Cerebellar nuclear complex (tissue), 1 donor: Measurements from ENCODE around the gene RASL11A.
A peak's percentile ranks its signal among the peaks of the same experiment; 100 is the strongest.
"Not testable (repeated sequence)": the region's sequence is repeated elsewhere in the genome, so short reads cannot be mapped to it uniquely, and the experiment has no call there.

Experiments
- DNase-seq, 2 experiments: peaks; one replicate each; lab custom pipeline; 2025; lab: John Stamatoyannopoulos, UW

Gene RASL11A

GRCh38 chr13:27269114-27269665 lies 1.4 kb upstream of the RASL11A start:
- DNase-seq: no peak

- no peak for DNase-seq
Measured at GRCh38 chr13:27271570-27272096, 1.0 kb downstream of the RASL11A start.

DNA sequence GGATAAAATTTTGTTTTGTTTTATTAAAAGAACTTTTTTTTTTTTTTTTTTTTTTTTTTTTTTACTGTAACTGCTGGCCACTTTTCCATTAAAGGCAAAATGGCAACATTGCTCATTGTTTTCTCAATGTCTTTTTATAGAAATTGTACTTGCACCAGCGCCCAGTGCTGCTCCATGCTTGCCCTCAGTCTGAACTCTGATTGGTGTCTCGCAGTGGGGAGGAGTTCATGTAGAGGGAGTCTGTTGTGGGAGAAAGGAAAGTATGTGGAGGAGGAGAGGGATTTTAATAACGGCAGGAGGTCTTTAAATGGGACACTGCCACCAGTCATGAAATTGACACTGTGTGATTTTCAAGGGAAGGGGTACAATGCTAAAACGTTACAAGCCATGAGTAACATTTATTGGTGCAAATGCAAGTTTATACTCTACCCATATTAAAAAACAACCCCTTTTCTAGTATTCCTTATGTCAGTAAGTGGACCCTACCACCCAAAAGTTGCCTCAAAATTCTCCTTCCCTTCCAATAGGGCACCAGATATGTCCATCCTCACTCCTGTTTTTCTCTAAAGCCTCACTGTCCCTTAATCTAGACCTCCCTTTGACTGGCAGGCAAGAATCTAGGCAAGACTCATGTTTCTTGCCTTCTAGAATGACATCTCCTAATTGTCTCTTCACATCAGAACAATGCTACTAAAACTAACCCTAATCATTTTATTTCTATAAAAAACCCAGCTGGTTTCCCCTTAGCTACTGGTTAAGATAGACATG lies 3.2 kb downstream of the RASL11A start:
- no peak for DNase-seq

- no peak for DNase-seq
Measured at GRCh38 chr13:27274631-27275030, 4.0 kb downstream of the RASL11A start.

GRCh38 chr13:27276188-27276587 lies 5.6 kb downstream of the RASL11A start:
- DNase-seq: no peak

GRCh38 chr13:27279506-27279905 lies 8.9 kb downstream of the RASL11A start:
- DNase-seq: peak in 1 of 2 experiments; percentile 28

- no peak for DNase-seq
Measured at GRCh38 chr13:27280009-27280656, 9.5 kb downstream of the RASL11A start.

GRCh38 chr13:27280841-27281240 lies 10.2 kb downstream of the RASL11A start:
- DNase-seq: no peak

DNA sequence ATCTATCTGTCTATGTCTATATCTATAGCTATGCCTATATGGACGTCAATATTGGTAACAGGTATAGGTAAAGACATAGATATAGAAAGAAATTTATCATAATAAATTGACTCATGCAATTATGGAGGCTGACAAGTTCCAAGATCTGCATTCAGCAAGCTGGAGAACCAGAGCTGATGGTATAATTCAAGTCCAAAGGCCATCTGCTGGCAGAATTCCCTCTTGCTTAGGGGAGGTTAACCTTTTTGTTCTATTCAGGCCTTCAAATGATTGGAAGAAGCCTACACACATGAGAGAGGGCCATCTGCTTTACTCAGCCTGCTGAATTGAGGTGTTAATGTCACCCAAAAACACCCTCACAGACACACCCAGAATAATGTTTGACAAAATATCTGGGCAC lies 10.8 kb downstream of the RASL11A start:
- no peak for DNase-seq

GRCh38 chr13:27283906-27284493 lies 13.4 kb downstream of the RASL11A start:
- no peak for DNase-seq

- DNase-seq: no peak
Measured at GRCh38 chr13:27288392-27288791, 17.8 kb downstream of the RASL11A start.

- DNase-seq: no peak
Measured at GRCh38 chr13:27289011-27289665, 18.5 kb downstream of the RASL11A start.

- DNase-seq: no peak
Measured at GRCh38 chr13:27290715-27291114, 20.1 kb downstream of the RASL11A start.

DNA sequence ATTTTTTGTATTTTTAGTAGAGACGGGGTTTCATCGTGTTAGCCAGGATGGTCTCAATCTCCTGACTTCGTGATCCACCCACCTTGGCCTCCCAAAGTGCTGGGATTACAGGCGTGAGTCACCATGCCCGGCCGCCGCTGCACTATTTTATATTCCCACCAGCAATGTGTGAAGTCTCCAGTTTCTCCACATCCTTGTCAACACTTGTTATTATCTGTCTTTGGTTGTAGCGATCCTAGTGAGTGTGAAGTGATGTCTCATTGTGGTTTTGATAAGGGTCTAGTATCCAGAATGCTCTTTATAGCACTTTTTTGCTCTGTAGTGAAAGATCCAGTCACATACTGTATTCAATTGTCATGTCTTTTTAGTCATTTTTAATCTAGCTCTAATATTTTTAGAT lies 21.3 kb downstream of the RASL11A start:
- DNase-seq: not testable (repeated sequence)

- no peak for DNase-seq
Measured at GRCh38 chr13:27293076-27293691, 22.6 kb downstream of the RASL11A start.

DNA sequence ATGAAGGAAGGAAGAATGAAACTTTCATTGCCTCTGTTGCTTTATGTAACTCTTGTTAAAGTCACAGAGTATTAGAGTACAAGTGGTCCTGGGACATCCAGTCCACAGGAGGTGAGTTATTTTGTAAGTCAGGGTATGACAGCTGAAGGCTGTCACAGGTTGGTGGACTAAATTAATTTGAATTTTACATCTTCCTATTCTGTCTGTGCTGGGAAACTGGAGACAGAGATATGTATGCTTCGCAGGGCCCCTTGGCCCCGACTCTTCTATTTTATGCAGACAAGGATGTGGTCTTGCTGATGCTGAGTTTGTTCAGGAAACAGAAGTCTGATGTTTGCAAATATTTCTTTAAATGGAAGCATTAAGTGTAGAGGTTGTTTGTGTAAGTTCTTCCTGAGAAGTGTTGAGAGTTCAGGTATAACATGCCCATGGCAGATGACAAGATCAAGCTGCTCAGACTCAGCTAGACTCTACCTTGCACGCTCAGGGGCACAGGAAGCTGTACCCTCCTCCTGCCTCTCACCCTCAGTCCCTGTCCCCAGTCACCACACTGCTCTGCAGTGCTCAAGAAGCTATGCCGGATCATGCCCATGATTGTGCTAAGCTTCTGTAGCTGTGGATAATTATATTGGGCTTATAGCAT lies 23.4 kb downstream of the RASL11A start:
- DNase-seq: no peak

GRCh38 chr13:27295096-27295495 lies 24.5 kb downstream of the RASL11A start:
- DNase-seq: no peak

DNA sequence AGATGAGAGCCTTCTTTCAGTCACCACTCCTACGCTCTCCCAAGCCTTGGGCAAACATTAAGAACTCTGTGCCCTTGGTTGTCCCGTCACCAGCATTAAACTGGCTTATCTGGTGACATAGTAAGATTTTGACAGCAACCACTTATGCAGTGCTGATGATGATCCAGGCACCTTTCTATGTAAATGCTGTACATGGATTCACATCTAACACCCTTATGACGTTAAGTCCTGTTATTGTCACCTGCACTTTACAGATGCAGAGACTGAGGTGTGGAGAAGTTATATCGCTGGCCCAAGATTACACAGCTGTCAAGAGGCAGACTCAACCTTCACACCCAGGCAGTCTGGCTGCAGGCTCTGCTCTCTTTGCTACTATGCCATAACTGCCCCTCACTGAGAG lies 25.0 kb downstream of the RASL11A start:
- DNase-seq: no peak

DNA sequence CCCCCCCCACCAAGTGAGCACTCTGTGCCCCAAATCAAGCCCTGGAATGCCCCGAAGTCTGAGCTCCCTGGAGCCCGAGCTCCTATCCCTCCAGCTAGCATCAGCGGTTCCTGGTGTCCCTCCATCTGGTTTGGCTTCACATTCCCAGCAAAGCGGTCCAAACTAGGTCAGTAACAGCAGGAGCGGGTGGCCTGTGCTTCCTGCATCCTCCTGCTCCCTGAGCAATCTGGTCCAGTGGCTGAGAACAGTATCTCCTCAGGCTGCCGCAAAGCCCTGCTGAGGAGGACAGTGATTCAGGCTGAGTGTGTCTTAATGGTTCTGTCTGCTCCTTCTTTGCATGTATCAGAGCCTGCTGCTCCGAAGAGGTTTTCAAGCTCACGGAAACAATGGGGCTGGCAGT lies 25.9 kb downstream of the RASL11A start:
- DNase-seq: peak; percentile 50 to 91

DNA sequence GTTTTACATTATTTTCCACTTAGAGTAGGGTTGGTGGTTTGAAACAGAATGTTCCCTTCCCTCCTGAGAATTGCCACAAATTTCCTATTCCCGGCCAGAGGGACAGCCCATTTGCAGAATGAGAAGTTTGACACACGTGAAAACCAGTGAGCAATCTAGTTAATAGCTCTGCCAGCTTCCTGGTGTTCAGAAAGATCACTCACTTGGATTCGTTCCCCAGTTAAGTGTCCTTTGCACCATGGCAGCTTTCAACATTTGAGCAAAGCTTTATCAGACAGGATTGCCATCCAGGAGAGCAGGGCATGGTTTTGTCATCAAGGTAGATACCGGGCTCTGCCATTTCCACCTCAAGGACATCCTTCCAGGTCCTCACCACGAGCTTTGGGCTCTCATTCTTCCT lies 28.2 kb downstream of the RASL11A start:
- DNase-seq: no peak

GRCh38 chr13:27300406-27300805 lies 29.8 kb downstream of the RASL11A start:
- not testable (repeated sequence) for DNase-seq
